ENCODE data around the gene ZNF526.

DNA sequence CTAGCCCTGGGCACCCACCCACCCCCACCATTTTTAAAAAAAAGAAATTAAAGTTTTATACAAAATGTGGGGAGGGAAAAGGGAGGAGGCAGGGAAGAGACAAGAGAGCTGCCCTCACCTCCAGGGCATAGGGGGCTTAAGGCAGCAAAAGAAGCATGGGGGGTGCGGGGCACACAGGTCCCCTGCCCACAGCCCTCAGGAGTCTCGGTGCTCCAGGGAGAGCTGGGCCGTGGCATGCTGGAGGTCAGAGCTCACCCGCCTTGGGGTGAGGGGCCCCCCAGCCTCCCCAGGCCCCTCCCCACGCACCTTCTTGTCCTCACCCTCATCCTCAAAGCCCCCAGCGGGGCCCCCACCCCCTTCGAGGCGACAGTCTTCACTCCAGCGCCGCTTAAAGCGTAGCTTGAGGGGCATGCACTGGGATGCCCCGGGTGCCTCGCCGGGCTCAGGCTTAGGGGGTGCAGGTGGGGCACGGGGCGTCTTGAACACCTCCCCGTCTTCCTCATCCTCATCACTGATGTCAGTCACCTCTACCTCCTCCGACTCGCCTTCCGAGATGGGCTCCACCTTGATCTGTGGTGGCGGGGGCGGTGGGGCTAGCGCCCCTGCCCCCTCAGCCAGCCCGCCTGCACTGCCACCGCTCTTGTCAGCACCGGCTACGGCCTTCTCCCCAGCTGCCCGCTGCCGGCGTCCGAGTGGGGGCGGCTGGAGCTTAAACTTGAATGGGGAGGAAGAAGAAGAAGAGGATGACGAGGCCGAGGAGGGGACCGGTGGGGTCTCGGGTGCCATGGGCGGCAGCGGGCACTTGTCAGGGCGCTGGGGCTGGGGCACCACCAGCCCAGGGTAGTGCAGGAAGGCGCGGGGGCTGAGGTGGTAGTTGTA is 28.4 kb downstream of the ZNF526 start:
- TF ChIP-seq, protein P1, sequence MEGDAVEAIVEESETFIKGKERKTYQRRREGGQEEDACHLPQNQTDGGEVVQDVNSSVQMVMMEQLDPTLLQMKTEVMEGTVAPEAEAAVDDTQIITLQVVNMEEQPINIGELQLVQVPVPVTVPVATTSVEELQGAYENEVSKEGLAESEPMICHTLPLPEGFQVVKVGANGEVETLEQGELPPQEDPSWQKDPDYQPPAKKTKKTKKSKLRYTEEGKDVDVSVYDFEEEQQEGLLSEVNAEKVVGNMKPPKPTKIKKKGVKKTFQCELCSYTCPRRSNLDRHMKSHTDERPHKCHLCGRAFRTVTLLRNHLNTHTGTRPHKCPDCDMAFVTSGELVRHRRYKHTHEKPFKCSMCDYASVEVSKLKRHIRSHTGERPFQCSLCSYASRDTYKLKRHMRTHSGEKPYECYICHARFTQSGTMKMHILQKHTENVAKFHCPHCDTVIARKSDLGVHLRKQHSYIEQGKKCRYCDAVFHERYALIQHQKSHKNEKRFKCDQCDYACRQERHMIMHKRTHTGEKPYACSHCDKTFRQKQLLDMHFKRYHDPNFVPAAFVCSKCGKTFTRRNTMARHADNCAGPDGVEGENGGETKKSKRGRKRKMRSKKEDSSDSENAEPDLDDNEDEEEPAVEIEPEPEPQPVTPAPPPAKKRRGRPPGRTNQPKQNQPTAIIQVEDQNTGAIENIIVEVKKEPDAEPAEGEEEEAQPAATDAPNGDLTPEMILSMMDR (conservative IDR thresholded peaks at IDR 0.05) = no peak
- TF ChIP-seq ZFX (IDR thresholded peaks at IDR 0.05) = no peak
